Pancreas (tissue), 10 donors: Measurements from ENCODE around the gene ACO2. TPM values are rescaled to one million over a fixed set of nuclear protein-coding genes. Genes with fewer than 3 reads are reported as not detected.

ENCODE experiments used
- ATAC-seq, 4 donors: fragments of 200-7000 bp; cut with Tn5 transposase; one replicate each; pipeline versions ENCODE4 v1.8.0 to v1.9.1; 2020; ENCODE audit warnings: mild to moderate bottlenecking in 4 of 4, moderate library complexity in 4 of 4
- DNase-seq, 6 donors: peaks; one replicate each; pipeline ENCODE4 v3.0.0-alpha.2; 2020
- FAIRE-seq: peaks from 2 replicates; lab custom pipeline; 2012; peaks lifted over from hg19 to GRCh38; lab: Jason Lieb, UNC
- H3K27ac ChIP-seq, 4 donors: fragments of 200-600 bp; sonication (generic); 1 replicate in 3 of 4; 2 replicates in 1 of 4; pipeline versions ENCODE4 v1.5.0 to v1.8.0; 2020
- H3K27me3 ChIP-seq, 4 donors: fragments of 200-600 bp; one replicate each; pipeline ENCODE4 v1.8.0; 2021
- H3K36me3 ChIP-seq, 3 donors: fragments of 200-600 bp; sonication (generic) in 1 of 3; one replicate each; pipeline versions ENCODE4 v1.5.0 to v1.8.0; 2020 to 2021
- H3K4me1 ChIP-seq, 3 donors: fragments of 200-600 bp; one replicate each; pipeline ENCODE4 v1.8.0; 2021
- H3K4me3 ChIP-seq, 4 donors: fragments of 200-600 bp; sonication (generic) in 2 of 4; one replicate each; pipeline versions ENCODE4 v1.5.0 to v1.8.0; 2020 to 2021
- H3K9me3 ChIP-seq, 4 donors: fragments of 200-600 bp; one replicate each; pipeline ENCODE4 v1.8.0; 2021
- WGBS, 2 donors: extraction: QIAGEN DNeasy Blood & Tissue Kit; methylation state at CpG; one replicate each; pipeline ENCODE4 v1.1.7; 2013; 5-methylcytosine and 5-hydroxymethylcytosine counted together
- intact Hi-C, 3 donors: fragments of 100-400 bp; cut with DNase I; formaldehyde crosslinking; loops; one replicate each; pipeline versions ENCODE4 v1.11.1 to v1.14.2; 2022
- polyA plus RNA-seq, 2 donors: library from polyadenylated mRNA; stranded (reverse); fragments of 200-250 nt; gene quantifications; one replicate each; pipeline ENCODE4 v1.2.3, GENCODE V29; 2013
- total RNA-seq, 6 donors: library from RNA; stranded (reverse); fragmentation: NEBNext Ultra II Directional in 4 of 6; extraction: Animal tissue kit (Norgen Biotek cat#: 25700) in 4 of 6; gene quantifications; one replicate each; pipeline versions ENCODE4 v1.2.1 to v1.2.4, GENCODE V29; 2021 to 2023
- TF ChIP-seq, protein P1 (sequence below), 4 donors: fragments of 200-600 bp; sonication (generic) in 3 of 4; IDR thresholded peaks; one replicate each; pipeline versions ENCODE4 v1.5.0 to v1.8.0; 2021; ENCODE audit warnings: antibody characterized with exemption in 4 of 4
- donor health status: healthy with polysubstance abuse.
- donor health status: DM: no; HTN: no; CAD: no; lungs with moderate emphysema.
- donor health status: DM: no; HTN: no; CAD: no.
- donor health status: control.
- donor health status: control.
- donor health status: Bipolar disorder and iron deficiency.
- donor health status: DM: yes; HTN: yes; CAD: no.
- donor health status: DM: no; HTN: no; CAD: no.
- donor health status: DM: no; HTN: no; CAD: no.
- donor health status: DM: yes; HTN: yes; CAD: no.

The ACO2 gene
- total and polyA plus RNA-seq, 8 donors, result 19.2 to 53.1 (median 37.6) TPM

DNA sequence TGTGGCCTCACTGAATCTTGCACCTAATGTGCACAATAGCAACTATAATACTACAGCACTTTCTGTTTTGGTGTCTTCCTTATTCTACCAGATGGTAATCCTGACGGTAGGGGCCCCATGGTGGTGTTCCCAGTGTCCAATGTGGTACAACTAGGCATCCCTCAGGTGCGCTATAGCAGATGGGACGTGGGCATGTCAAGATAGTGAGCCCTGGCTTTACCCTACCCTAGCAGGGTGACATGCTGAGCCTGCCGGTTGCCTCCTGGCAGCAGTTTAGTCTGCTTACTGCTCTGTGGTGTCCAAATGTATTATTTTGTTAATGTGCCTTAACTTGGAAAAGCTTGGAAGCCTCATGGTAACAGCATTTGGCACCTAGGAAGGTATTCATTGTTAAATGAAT, 19.2 kb downstream of the ACO2 start:
- ATAC-seq (no peak), DNase-seq (no peak), FAIRE-seq (no peak)
- Histone ChIP-seq H3K27me3 (no peaks in the 10 kb centered on the region), H3K9me3 (no peaks in the 10 kb centered on the region), H3K4me1 (peaks cover 0 to 22% (median 3%) of the 10 kb centered on the region in 3 donors), H3K4me3 (no peak overlapping the region), H3K27ac (no peak overlapping the region), H3K36me3 (no peaks in the 10 kb centered on the region)
- intact Hi-C loops, result no loop called here
- TF ChIP-seq, protein P1, sequence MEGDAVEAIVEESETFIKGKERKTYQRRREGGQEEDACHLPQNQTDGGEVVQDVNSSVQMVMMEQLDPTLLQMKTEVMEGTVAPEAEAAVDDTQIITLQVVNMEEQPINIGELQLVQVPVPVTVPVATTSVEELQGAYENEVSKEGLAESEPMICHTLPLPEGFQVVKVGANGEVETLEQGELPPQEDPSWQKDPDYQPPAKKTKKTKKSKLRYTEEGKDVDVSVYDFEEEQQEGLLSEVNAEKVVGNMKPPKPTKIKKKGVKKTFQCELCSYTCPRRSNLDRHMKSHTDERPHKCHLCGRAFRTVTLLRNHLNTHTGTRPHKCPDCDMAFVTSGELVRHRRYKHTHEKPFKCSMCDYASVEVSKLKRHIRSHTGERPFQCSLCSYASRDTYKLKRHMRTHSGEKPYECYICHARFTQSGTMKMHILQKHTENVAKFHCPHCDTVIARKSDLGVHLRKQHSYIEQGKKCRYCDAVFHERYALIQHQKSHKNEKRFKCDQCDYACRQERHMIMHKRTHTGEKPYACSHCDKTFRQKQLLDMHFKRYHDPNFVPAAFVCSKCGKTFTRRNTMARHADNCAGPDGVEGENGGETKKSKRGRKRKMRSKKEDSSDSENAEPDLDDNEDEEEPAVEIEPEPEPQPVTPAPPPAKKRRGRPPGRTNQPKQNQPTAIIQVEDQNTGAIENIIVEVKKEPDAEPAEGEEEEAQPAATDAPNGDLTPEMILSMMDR (IDR thresholded peaks at IDR 0.05), result no peak
- WGBS, 2 donors, result 65 to 67% methylated on average over 4 of the region's 4 CpGs

GRCh38 chr22:41488596-41489385, 19.9 kb downstream of the ACO2 start:
- Histone ChIP-seq H3K27ac (no peak overlapping the region), H3K36me3 (no peaks in the 10 kb centered on the region), H3K9me3 (no peaks in the 10 kb centered on the region), H3K4me3 (no peak overlapping the region), H3K4me1 (peaks cover 0 to 22% (median 3%) of the 10 kb centered on the region in 3 donors), H3K27me3 (no peaks in the 10 kb centered on the region)
- FAIRE-seq (no peak), ATAC-seq (no peak), DNase-seq (no peak)
- TF ChIP-seq, protein P1 (IDR thresholded peaks at IDR 0.05), result no peak
- WGBS, 2 donors, result 56 to 68% methylated on average over 3 of the region's 3 CpGs
- intact Hi-C loops, result no loop called here

- ATAC-seq, result no peak
- intact Hi-C loops, result no loop called here
- TF ChIP-seq, protein P1 (IDR thresholded peaks at IDR 0.05), result no peak
Observed at GRCh38 chr22:41491374-41492100, 22.6 kb downstream of the ACO2 start.

DNA sequence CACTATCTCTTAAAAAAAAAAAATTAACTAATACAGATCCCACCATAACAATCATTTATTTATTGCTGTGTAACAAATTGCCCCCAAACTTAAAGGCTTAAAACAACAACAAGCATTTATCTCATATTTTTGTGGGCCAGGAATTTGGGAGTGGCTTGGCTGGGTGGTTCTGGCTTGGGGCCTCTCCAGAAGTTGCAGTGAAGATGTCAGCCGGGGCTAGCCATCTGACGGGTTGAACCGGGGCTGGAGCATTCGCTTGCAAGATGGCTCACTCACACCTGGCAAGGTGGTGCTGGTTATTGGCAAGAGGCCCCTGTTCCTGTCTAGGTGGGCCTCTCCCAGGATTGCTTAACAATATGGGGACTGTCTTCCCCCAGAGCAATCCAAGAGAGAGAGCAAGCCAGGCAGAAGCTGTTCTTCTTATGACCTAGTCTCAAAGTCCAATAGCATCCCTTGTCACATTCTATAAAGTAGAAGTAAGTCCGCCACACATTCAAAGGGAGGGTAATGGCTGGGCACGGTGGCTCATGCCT, 29.5 kb downstream of the ACO2 start:
- 60 to 67% methylated on average over 6 of the region's 6 CpGs for WGBS, 2 donors
- FAIRE-seq, result no peak
- Histone ChIP-seq H3K27me3 (no peaks in the 10 kb centered on the region), H3K4me1 (no peaks in the 10 kb centered on the region), H3K36me3 (peaks cover 0 to 7% (median 4%) of the 10 kb centered on the region in 3 donors), H3K9me3 (no peaks in the 10 kb centered on the region), H3K4me3 (no peak overlapping the region), H3K27ac (no peak overlapping the region)
- no peak for ATAC-seq
- TF ChIP-seq, protein P1 (IDR thresholded peaks at IDR 0.05), result no peak
- intact Hi-C loops, result no loop called here
- DNase-seq, result no peak

More at GRCh38 chr22:41491374-41492100, 22.6 kb downstream of the ACO2 start:
- DNase-seq (no peak), FAIRE-seq (no peak)
- H3K4me1 ChIP-seq, result peaks cover 0 to 21% (median 3%) of the 10 kb centered on the region in 3 donors
- H3K9me3 ChIP-seq, result no peaks in the 10 kb centered on the region
- WGBS, 2 donors, result 83 to 87% methylated on average over 5 of the region's 5 CpGs
- H3K36me3 ChIP-seq, result no peaks in the 10 kb centered on the region
- H3K27me3 ChIP-seq, result no peaks in the 10 kb centered on the region
- no peak overlapping the region for H3K4me3 ChIP-seq
- no peak overlapping the region for H3K27ac ChIP-seq
